Measurements from ENCODE around the gene ADGRD1.

- no peak for TF ChIP-seq CTCF (IDR thresholded peaks at IDR 0.05)
- no peak for TF ChIP-seq USF2 (CRISPR knock-in tag; IDR thresholded peaks at IDR 0.05)
- no peak for TF ChIP-seq ATF3 (CRISPR knock-in tag; conservative IDR thresholded peaks at IDR 0.05)
- no peak for TF ChIP-seq CREB1 (CRISPR knock-in tag; IDR thresholded peaks at IDR 0.05)
- TF ChIP-seq MAX (CRISPR knock-in tag; IDR thresholded peaks at IDR 0.05), result no peak
- no peak for TF ChIP-seq TEAD4 (CRISPR knock-in tag; IDR thresholded peaks at IDR 0.05)
- no peak for TF ChIP-seq FOXK1 (CRISPR knock-in tag; IDR thresholded peaks at IDR 0.05)
- no peak for TF ChIP-seq FOXP4 (CRISPR knock-in tag; IDR thresholded peaks at IDR 0.05)
- TF ChIP-seq ZNF416 (CRISPR knock-in tag; IDR thresholded peaks at IDR 0.05), result no peak
- no peak for TF ChIP-seq IRF2 (CRISPR knock-in tag; IDR thresholded peaks at IDR 0.05; ENCODE audit: borderline replicate concordance, low read depth)
- no peak for TF ChIP-seq E2F1 (CRISPR knock-in tag; IDR thresholded peaks at IDR 0.05)
- TF ChIP-seq ZBTB21 (CRISPR knock-in tag; IDR thresholded peaks at IDR 0.05; ENCODE audit: borderline replicate concordance), result no peak
- TF ChIP-seq ZNF532 (CRISPR knock-in tag; IDR thresholded peaks at IDR 0.05; ENCODE audit: borderline replicate concordance), result no peak
Measured at GRCh38 chr12:131009595-131010395, 56.1 kb downstream of the ADGRD1 start.

Measured in WTC11 (cell line).